GM12875 (cell line): ENCODE data around the gene RLF.

Experiments used
- H3K4me3 ChIP-seq: one replicate; pipeline ENCODE4 v1.5.1; 2011; ENCODE audit warnings: low read depth, low read length, control low read depth
- CTCF ChIP-seq: IDR thresholded peaks from 2 replicates; pipeline ENCODE4 v1.5.1; 2011; ENCODE audit warnings: low read depth, mild to moderate bottlenecking, control low read depth, inconsistent platforms, low read length, moderate library complexity, borderline replicate concordance; ENCODE audit not compliant: insufficient read depth

RLF gene

DNA sequence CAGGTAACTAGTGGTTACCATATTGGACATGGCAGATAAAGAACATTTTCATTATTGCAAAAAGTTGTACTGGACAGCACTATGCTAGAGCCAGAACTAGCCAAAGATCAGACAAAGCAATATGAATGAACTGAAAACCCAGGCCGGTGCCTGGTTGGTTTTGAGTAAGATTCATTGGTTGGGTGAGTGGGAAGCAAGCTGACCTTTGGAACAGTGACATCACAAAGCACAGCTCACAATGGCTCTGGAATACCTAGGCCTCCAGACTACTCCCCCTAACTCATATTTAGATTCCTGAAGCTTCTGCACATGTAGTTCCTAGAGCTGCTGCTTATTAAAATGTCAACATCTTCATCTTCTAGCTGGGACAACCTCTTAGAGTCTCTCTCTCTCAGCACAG lies 86.5 kb downstream of the RLF start, which contains the start of gene TMCO2:
TMCO2 (plus strand) TSS at position 283 of the 400 bp plus-strand sequence; CDS start at position 340, 57 bp downstream.
- H3K4me3 ChIP-seq, result no peak within 1 kb of the TSS
- no peak for TF ChIP-seq CTCF

- no peak for TF ChIP-seq CTCF
- no peak overlapping the region for H3K4me3 ChIP-seq
These were observed 87.2 kb downstream of the RLF start for GRCh38 chr1:40248412-40248811.

GRCh38 chr1:40251456-40251855 lies 90.3 kb downstream of the RLF start:
- H3K4me3 ChIP-seq, result no peak overlapping the region
- no peak for TF ChIP-seq CTCF

DNA sequence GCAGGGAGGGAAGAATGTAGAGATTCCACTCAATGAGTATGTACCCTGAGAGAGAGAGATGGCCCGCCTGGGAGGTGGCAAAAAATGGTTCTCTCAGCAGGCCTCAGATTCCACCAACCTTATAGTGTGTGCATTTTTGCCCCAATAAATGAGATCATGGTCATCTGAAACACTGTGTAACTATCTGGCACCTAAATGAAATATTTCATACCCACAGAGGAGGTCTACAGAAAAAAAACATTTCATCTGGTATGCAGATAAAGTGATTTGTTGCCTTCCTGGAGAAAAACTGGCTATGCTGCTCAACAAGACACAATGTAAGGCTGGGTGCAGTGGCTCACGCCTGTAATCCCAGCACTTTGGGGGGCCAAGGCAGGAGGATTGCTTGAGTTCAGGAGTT lies 91.4 kb downstream of the RLF start:
- TF ChIP-seq CTCF, result no peak
- no peak overlapping the region for H3K4me3 ChIP-seq

DNA sequence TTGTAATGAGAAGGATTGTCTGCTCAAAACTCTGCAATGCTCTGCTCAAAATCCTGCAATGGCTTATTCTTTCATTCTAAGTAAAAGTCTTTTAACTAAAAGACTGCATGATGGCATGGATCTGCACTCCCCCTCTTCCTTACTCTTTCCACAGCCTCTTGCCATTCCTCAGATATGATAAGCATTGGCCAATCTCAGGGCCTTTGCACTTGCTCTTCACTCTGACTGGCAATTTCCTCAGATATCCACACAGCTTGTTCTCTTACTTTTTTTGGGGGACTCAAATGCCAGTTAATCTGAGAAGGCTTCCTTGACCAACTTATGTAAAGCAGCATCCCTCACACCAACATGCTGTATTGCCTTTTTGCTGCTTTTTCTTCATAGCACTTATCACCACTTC lies 94.0 kb downstream of the RLF start:
- TF ChIP-seq CTCF, result no peak
- H3K4me3 ChIP-seq, result no peak overlapping the region

DNA sequence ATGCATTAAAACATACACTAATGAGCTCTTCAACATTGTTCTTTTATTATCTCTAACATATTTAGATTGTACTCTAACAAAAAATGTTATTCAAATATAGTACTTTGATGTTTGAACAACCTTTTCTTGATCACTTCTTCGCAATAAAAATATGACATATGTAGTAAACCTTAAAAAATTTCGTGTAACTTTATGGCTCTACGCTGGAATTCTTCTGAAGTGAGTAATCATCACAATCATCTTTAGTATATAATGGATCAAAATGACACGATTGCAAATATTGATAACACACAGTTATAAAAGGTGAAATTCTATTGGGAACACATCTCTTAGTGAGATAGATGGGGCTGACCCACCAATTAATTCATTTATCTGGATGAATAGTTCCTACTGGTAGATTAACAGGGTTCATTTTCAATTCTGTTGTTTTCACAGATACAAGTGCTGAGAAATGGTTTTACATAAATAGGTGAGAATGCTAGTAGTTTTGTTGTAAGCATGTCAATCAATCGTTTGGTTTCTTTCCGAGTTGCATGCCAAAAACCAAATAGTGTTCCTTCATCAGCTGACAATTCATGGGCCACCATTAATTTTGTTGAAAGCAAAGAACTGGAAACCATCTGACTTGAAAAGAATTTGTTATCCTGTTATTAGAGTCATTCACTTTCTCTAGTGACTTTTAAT lies 95.4 kb downstream of the RLF start:
- no peak for TF ChIP-seq CTCF
- H3K4me3 ChIP-seq, result peak overlapping the region; percentile 81

- no peak for TF ChIP-seq CTCF
- H3K4me3 ChIP-seq, result peak overlapping the region; percentile 81
These were observed 96.1 kb downstream of the RLF start for GRCh38 chr1:40257313-40257687.
